K562 (cell line): ENCODE results near the gene CRIP1. TPM values are rescaled to one million over a fixed set of nuclear protein-coding genes. Genes with fewer than 3 reads are reported as not detected.

Experiments
- BRD4 ChIP-seq: fragments of 200-600 bp; sonication (generic); IDR thresholded peaks from 2 replicates; pipeline ENCODE4 v1.6.1; 2017; ENCODE audit warnings: inconsistent platforms
- MGA ChIP-seq: fragments of 450-650 bp; IDR thresholded peaks from 2 replicates; pipeline ENCODE4 v1.6.1; 2016; ENCODE audit warnings: mild to moderate bottlenecking, moderate library complexity
- polyA plus RNA-seq, 8 experiments: library from polyadenylated mRNA; depleted of rRNA in 4 of 8; stranded (reverse) in 5 of 8; unstranded in 3 of 8; fragments of >200 nt; fragmentation: Nextera tagmentation in 2 of 8; fragmentation: Illumina TruSeq in 1 of 8; extraction: Ambion mirVana in 2 of 8; extraction: Trizol in 1 of 8; gene quantifications; 2 replicates each; pipeline versions ENCODE4 v1.2.1 to v1.2.3, GENCODE V29; 2011 to 2014; ENCODE audit warnings: inconsistent platforms in 1 of 8, missing spikeins in 1 of 8
- total RNA-seq, 7 experiments: library from RNA; depleted of rRNA in 6 of 7; stranded (reverse); fragments of >200 nt in 6 of 7; fragmentation: Illumina TruSeq in 2 of 7; extraction: Trizol in 2 of 7; gene quantifications; 2 replicates each; pipeline versions ENCODE4 v1.2.1 to v1.2.3, GENCODE V29; 2011 to 2021; ENCODE audit warnings: low replicate concordance in 1 of 7

The CRIP1 gene
- total and polyA plus RNA-seq, 9 of the 15 experiments (the other 6 are each of a cell fraction or from before 2014, with no cell fraction given) = 0.11 to 0.58 (median 0.14) TPM; not detected in 6

- TF ChIP-seq MGA (no peak), BRD4 (no peak)
Measured at GRCh38 chr14:105439179-105439578, 47.5 kb upstream of the CRIP1 start (continued).
